ENCODE results near the gene ZNF528.

ZNF528 gene

GRCh38 chr19:52397310-52398080, at the start of gene ZNF528:
ZNF528 (plus strand) TSS chr19:52397849; CDS start chr19:52402014, 4,165 bp downstream.
- no peak for TF ChIP-seq CTCF (IDR thresholded peaks at IDR 0.05; ENCODE audit: insufficient read depth, low read length, missing control alignments)
- peak; percentile 33 for DNase-seq (ENCODE audit: low read depth, low spot score)
- ChIA-PET CTCF (no interaction called here), POLR2A (no interaction called here)
- H3K4me3 ChIP-seq (ENCODE audit: low read depth, low read length) = peak within 1 kb of the TSS; percentile 86

DNA sequence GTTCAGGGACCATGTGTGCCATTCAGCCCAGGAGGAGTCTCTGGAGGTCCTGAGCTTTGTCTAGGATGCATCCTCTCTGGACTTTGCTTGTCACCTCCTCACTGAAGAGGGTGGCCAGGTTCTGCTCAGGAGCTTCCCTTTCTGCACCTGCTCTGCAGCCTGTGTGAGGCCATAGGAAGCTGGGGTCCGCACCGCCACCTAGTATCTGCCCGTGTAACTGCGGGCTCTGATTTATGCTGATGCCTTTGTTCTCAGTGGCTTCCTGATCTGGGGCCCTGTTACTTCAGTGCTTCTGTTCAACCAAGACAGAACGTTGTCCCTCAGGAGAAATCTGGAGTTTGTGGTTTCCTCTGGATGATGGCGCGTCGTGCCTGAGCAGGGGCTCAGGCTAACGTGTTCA, 46.1 kb upstream of the ZNF528 start:
- ChIA-PET POLR2A (no interaction called here), CTCF (no interaction called here)
- H3K4me3 ChIP-seq (ENCODE audit: low read depth, low read length) = no peak overlapping the region
- no peak for DNase-seq (ENCODE audit: low read depth, low spot score)
- no peak for TF ChIP-seq CTCF (IDR thresholded peaks at IDR 0.05; ENCODE audit: insufficient read depth, low read length, missing control alignments)

GRCh38 chr19:52366414-52366824, 31.2 kb upstream of the ZNF528 start:
- no peak overlapping the region for H3K4me3 ChIP-seq (ENCODE audit: low read depth, low read length)
- DNase-seq (ENCODE audit: low read depth, low spot score) = no peak
- ChIA-PET POLR2A (no interaction called here), CTCF (no interaction called here)
- no peak for TF ChIP-seq CTCF (IDR thresholded peaks at IDR 0.05; ENCODE audit: insufficient read depth, low read length, missing control alignments)

- ChIA-PET POLR2A (no interaction called here), CTCF (interaction anchor here (1.0 kb wide), 1 partner anchor 122 kb away, joined by 4 read pairs; no protein-coding TSS in a partner anchor)
- peak; percentile 37 for DNase-seq (ENCODE audit: low read depth, low spot score)
- TF ChIP-seq CTCF (IDR thresholded peaks at IDR 0.05; ENCODE audit: insufficient read depth, low read length, missing control alignments) = no peak
- peak within 1 kb of the TSS; percentile 84 for H3K4me3 ChIP-seq (ENCODE audit: low read depth, low read length)
Measured at GRCh38 chr19:52369559-52370340, 27.9 kb upstream of the ZNF528 start, which contains the start of gene ZNF880. ZNF880 (plus strand) TSS chr19:52369923; CDS start chr19:52369966, 43 bp downstream.

GRCh38 chr19:52370341-52370710, 27.3 kb upstream of the ZNF528 start:
- ChIA-PET POLR2A (no interaction called here), CTCF (interaction anchor here (1.0 kb wide), 1 partner anchor 122 kb away, joined by 4 read pairs; no protein-coding TSS in a partner anchor)
- H3K4me3 ChIP-seq (ENCODE audit: low read depth, low read length) = peak overlapping the region; percentile 84
- no peak for TF ChIP-seq CTCF (IDR thresholded peaks at IDR 0.05; ENCODE audit: insufficient read depth, low read length, missing control alignments)
- no peak for DNase-seq (ENCODE audit: low read depth, low spot score)

- no peak for DNase-seq (ENCODE audit: low read depth, low spot score)
- no peak overlapping the region for H3K4me3 ChIP-seq (ENCODE audit: low read depth, low read length)
- ChIA-PET CTCF (interaction anchor here (1.9 kb wide), 1 partner anchor 8 kb away, joined by 4 read pairs; no protein-coding TSS in a partner anchor), POLR2A (no interaction called here)
- no peak for TF ChIP-seq CTCF (IDR thresholded peaks at IDR 0.05; ENCODE audit: insufficient read depth, low read length, missing control alignments)
Measured at GRCh38 chr19:52391135-52391534, 6.5 kb upstream of the ZNF528 start.
